Suprapubic skin (tissue), 4 donors: ENCODE data around the gene KIF19. TPM values are rescaled to one million over a fixed set of nuclear protein-coding genes. Genes with fewer than 3 reads are reported as not detected.

ENCODE experiments used
- DNase-seq, 2 donors: peaks; one replicate each; pipeline ENCODE4 v3.0.0-alpha.2; 2019; ENCODE audit warnings: low spot score in 2 of 2
- H3K27ac ChIP-seq: fragments of 200-600 bp; sonication (generic); one replicate; pipeline ENCODE4 v1.5.1; 2019
- H3K27me3 ChIP-seq: fragments of 200-600 bp; sonication (generic); one replicate; pipeline ENCODE4 v1.5.1; 2019
- H3K36me3 ChIP-seq: fragments of 200-600 bp; sonication (generic); one replicate; pipeline ENCODE4 v1.5.1; 2019
- H3K4me1 ChIP-seq: fragments of 200-600 bp; sonication (generic); one replicate; pipeline ENCODE4 v1.5.1; 2019
- H3K4me3 ChIP-seq: fragments of 200-600 bp; sonication (generic); one replicate; pipeline ENCODE4 v1.5.1; 2019; ENCODE audit warnings: mild to moderate bottlenecking
- H3K9me3 ChIP-seq: fragments of 200-600 bp; sonication (generic); one replicate; pipeline ENCODE4 v1.5.1; 2019
- CTCF ChIP-seq, 2 donors: fragments of 200-600 bp in 1 of 2; fragments of 450-650 bp in 1 of 2; sonication (generic) in 1 of 2; IDR thresholded peaks; one replicate each; pipeline ENCODE4 v1.5.1; 2016 to 2019; ENCODE audit warnings: antibody characterized with exemption in 2 of 2, mild to moderate bottlenecking in 1 of 2, moderate library complexity in 1 of 2
- EP300 ChIP-seq: sonication (generic); formaldehyde crosslinking; IDR thresholded peaks from one replicate; pipeline ENCODE4 v1.6.1; 2017; ENCODE audit warnings: antibody characterized with exemption
- POLR2A ChIP-seq, 2 donors: fragments of 450-650 bp; IDR thresholded peaks; one replicate each; pipeline ENCODE4 v1.6.1; 2017; ENCODE audit warnings: antibody characterized with exemption in 2 of 2, mild to moderate bottlenecking in 2 of 2, moderate library complexity in 2 of 2
- POLR2AphosphoS5 ChIP-seq, 3 donors: sonication (generic); formaldehyde crosslinking; IDR thresholded peaks; one replicate each; pipeline ENCODE4 v1.6.1; 2017; ENCODE audit warnings: antibody characterized with exemption in 3 of 3
- WGBS: methylation state at CpG from one replicate; pipeline ENCODE4 v1.1.5; 2018; 5-methylcytosine and 5-hydroxymethylcytosine counted together
- total RNA-seq, 4 donors: library from RNA; depleted of rRNA; stranded (reverse); fragments of >200 nt; gene quantifications; one replicate each; pipeline ENCODE4 v1.1.0, GENCODE V29; 2016

The KIF19 gene
- total RNA-seq, 4 donors from 2014 or later, result 0.34 to 1.3 (median 1.0) TPM

GRCh38 chr17:74307984-74308773 is 17.8 kb upstream of the KIF19 start:
- H3K9me3 ChIP-seq, result no peaks in the 10 kb centered on the region
- H3K27me3 ChIP-seq, result peaks cover 10% of the 10 kb centered on the region
- no peak for DNase-seq
- H3K27ac ChIP-seq, result no peak overlapping the region
- H3K36me3 ChIP-seq, result no peaks in the 10 kb centered on the region
- no peak overlapping the region for H3K4me3 ChIP-seq
- TF ChIP-seq POLR2A (IDR thresholded peaks at IDR 0.05) (no peak), EP300 (no peak), CTCF (IDR thresholded peaks at IDR 0.05) (no peak), POLR2AphosphoS5 (IDR thresholded peaks at IDR 0.05) (no peak)
- WGBS, result 78% methylated on average over 14 of the region's 15 CpGs
- no peaks in the 10 kb centered on the region for H3K4me1 ChIP-seq

- Histone ChIP-seq H3K9me3 (no peaks in the 10 kb centered on the region), H3K4me1 (no peaks in the 10 kb centered on the region), H3K27me3 (peaks cover 13% of the 10 kb centered on the region), H3K4me3 (no peak overlapping the region), H3K36me3 (no peaks in the 10 kb centered on the region), H3K27ac (no peak overlapping the region)
- DNase-seq, result no peak
- 35% methylated on average over 6 of the region's 12 CpGs for WGBS
- no peak for TF ChIP-seq POLR2A (IDR thresholded peaks at IDR 0.05)
- no peak for TF ChIP-seq POLR2AphosphoS5 (IDR thresholded peaks at IDR 0.05)
- no peak for TF ChIP-seq EP300
- no peak for TF ChIP-seq CTCF (IDR thresholded peaks at IDR 0.05)
Observed at GRCh38 chr17:74309902-74310301, 16.1 kb upstream of the KIF19 start.

GRCh38 chr17:74314877-74315276 is 11.1 kb upstream of the KIF19 start:
- 86% methylated on average over 15 of the region's 15 CpGs for WGBS
- no peaks in the 10 kb centered on the region for H3K4me1 ChIP-seq
- H3K9me3 ChIP-seq, result no peaks in the 10 kb centered on the region
- peaks cover 12% of the 10 kb centered on the region for H3K27me3 ChIP-seq
- H3K4me3 ChIP-seq, result no peak overlapping the region
- DNase-seq, result no peak
- H3K36me3 ChIP-seq, result no peaks in the 10 kb centered on the region
- no peak overlapping the region for H3K27ac ChIP-seq
- TF ChIP-seq POLR2AphosphoS5 (IDR thresholded peaks at IDR 0.05) (no peak), CTCF (IDR thresholded peaks at IDR 0.05) (no peak), EP300 (no peak), POLR2A (IDR thresholded peaks at IDR 0.05) (no peak)

- Histone ChIP-seq H3K4me1 (no peaks in the 10 kb centered on the region), H3K36me3 (no peaks in the 10 kb centered on the region), H3K27ac (no peak overlapping the region), H3K27me3 (peaks cover 14% of the 10 kb centered on the region), H3K9me3 (no peaks in the 10 kb centered on the region), H3K4me3 (no peak overlapping the region)
- WGBS, result 50% methylated on average over 8 of the region's 10 CpGs
- DNase-seq, result no peak
- no peak for TF ChIP-seq CTCF (IDR thresholded peaks at IDR 0.05)
- TF ChIP-seq EP300, result no peak
- no peak for TF ChIP-seq POLR2A (IDR thresholded peaks at IDR 0.05)
- TF ChIP-seq POLR2AphosphoS5 (IDR thresholded peaks at IDR 0.05), result no peak
Observed at GRCh38 chr17:74316220-74316619, 9.8 kb upstream of the KIF19 start.

- no peak overlapping the region for H3K4me3 ChIP-seq
- no peaks in the 10 kb centered on the region for H3K9me3 ChIP-seq
- no peaks in the 10 kb centered on the region for H3K4me1 ChIP-seq
- H3K27me3 ChIP-seq, result peaks cover 20% of the 10 kb centered on the region
- no peak for DNase-seq
- H3K36me3 ChIP-seq, result no peaks in the 10 kb centered on the region
- no peak overlapping the region for H3K27ac ChIP-seq
- TF ChIP-seq CTCF (IDR thresholded peaks at IDR 0.05) (no peak), POLR2A (IDR thresholded peaks at IDR 0.05) (no peak), POLR2AphosphoS5 (IDR thresholded peaks at IDR 0.05) (no peak), EP300 (no peak)
- WGBS, result 64% methylated on average over 9 of the region's 16 CpGs
Observed at GRCh38 chr17:74317071-74317470, 9.0 kb upstream of the KIF19 start.
